ENCODE data around the gene PLEKHA5.
"Not testable (repeated sequence)": the region's sequence is repeated elsewhere in the genome, so short reads cannot be mapped to it uniquely, and the experiment has no call there.

PLEKHA5 gene

DNA sequence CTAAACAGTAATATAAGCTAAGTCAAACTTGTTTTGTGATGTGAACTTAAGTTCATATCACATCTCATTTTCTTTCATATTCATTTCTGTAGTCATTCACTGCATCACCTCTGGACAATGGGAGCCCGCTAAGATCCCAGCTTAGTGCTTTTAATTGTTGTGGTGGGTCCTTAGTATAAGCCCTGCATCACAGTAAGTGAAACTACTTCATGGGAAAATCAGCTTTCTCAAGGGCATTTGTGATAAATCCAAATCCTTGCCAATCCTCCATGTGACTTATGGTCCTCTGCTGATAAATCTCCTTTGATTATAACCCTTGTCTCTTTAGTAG lies 98.3 kb downstream of the PLEKHA5 start:
- in situ Hi-C loops (cut with MboI; ENCODE audit: low sequenced_read_pairs, unreplicated experiment), result no loop called here
- DNase-seq (ENCODE audit: low spot score), result no peak
- no peak for TF ChIP-seq CTCF (IDR thresholded peaks at IDR 0.05; ENCODE audit: borderline replicate concordance, control extremely low read depth, extremely low read depth, insufficient read depth, missing control alignments)

DNA sequence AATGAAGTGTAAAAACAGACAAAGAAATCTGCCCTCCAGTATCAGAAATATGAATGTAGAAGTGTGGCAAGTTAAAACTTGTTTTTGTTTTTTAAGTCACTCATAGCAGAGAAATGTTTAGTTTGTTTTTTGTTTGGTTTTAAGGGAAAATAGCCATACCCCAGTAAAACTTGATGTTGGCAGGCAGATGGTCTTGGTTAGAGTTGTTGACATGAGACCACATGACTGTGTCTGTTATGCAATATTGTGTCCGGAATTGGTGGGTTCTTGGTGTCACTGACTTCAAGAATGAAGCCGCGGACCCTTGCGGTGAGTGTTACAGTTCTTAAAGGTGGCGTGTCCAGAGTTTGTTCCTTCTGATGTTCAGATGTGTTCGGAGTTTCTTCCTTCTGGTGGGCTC lies 99.5 kb downstream of the PLEKHA5 start:
- in situ Hi-C loops (cut with MboI; ENCODE audit: low sequenced_read_pairs, unreplicated experiment); DNase-seq (ENCODE audit: low spot score): not testable (repeated sequence)

DNA sequence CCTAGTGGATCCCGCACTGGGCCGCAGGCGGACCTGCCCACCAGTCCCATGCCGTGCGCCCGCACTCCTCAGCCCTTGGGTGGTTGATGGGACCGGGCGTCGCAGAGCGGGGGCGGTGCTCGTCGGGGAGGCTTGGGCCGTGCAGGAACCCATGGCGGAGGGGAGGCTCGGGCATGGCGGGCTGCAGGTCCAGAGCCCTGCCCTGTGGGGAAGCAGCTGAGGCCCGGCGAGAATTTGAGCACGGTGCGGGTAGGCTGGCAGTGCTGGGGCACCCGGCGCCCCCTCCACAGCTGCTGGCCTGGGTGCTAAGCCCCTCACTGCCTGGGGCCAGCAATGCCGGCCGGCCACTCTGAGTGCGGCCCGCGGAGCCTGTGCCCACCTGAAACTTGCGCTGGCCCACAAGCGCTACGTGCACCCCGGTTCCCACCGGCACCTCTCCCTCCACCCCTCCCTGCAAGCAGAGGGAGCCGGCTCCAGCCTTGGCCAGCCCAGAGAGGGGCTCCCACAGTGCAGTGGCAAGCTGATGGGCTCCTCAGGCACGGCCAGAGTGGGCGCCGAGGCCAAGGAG lies 100.8 kb downstream of the PLEKHA5 start:
- no peak for TF ChIP-seq CTCF (IDR thresholded peaks at IDR 0.05; ENCODE audit: borderline replicate concordance, control extremely low read depth, extremely low read depth, insufficient read depth, missing control alignments)
- in situ Hi-C loops (cut with MboI; ENCODE audit: low sequenced_read_pairs, unreplicated experiment), result no loop called here
- no peak for DNase-seq (ENCODE audit: low spot score)

- TF ChIP-seq CTCF (IDR thresholded peaks at IDR 0.05; ENCODE audit: borderline replicate concordance, control extremely low read depth, extremely low read depth, insufficient read depth, missing control alignments), result no peak
- no peak for DNase-seq (ENCODE audit: low spot score)
- in situ Hi-C loops (cut with MboI; ENCODE audit: low sequenced_read_pairs, unreplicated experiment), result no loop called here
These were observed 101.4 kb downstream of the PLEKHA5 start for GRCh38 chr12:19230896-19231295.

DNA sequence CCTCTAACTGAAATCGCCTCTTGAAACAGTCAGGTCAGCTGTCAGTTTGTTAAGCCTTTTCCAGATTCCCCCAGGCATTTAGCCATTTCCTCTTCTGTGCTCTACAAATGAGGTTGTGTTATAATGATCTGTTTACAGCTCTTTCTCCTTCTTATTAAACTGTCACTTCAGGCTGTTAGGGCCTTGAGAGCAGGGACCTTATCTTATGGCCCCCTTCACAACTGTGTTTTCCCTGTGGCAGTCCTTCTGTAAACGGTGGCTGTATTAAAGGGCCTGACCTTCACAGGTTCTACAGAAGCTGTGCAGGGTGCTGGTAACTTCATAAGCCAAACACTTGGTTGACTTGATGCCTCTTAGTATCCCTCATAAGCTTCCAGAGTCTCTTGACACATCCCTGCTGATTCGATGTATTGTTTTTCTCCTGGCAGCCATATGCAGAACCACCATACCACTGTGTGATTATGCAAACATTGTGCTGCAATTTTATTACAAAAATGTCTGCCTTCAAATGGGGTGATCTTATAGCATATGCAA lies 104.7 kb downstream of the PLEKHA5 start:
- no peak for DNase-seq (ENCODE audit: low spot score)
- no peak for TF ChIP-seq CTCF (IDR thresholded peaks at IDR 0.05; ENCODE audit: borderline replicate concordance, control extremely low read depth, extremely low read depth, insufficient read depth, missing control alignments)
- in situ Hi-C loops (cut with MboI; ENCODE audit: low sequenced_read_pairs, unreplicated experiment), result no loop called here

DNA sequence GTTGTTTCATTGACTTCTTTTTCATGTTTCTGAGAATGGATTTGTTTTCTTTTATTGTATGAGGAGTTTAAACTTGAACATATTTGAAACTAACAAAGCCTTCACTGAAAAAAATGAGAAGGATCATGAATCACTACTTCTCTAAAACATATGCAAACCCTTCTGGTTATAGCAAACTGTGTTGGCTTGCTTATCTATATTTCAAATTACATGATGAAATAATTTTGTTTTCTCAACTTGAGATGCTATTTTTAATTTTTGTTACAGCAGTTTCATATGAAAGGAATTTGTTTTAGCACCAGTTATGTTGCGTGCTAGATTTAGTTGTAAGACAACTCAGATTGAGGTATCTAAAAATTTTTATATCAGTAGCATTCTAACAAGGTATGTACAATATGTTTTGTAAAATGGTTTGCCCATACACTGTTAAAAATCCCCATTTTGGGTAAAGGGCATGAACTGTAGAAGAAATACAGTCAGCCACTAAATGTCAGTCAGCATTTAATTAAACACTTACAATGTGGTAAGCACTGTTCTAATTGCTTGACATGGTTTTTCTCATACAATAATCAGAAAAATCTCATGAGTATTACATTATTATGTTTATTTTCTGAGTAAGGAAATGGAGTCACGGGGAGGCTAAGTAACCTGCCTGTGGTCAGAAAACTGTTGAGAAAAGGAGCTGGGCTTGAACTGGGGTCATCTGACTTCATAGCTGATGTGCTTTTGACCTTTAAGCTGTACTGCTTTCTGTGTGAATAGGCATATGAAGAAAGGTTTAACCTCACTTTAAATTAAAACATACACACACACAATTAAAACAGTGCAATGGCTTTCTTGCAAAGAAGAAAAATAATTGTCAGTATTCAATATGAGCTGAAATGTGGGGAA lies 105.7 kb downstream of the PLEKHA5 start:
- no peak for DNase-seq (ENCODE audit: low spot score)
- in situ Hi-C loops (cut with MboI; ENCODE audit: low sequenced_read_pairs, unreplicated experiment), result no loop called here
- TF ChIP-seq CTCF (IDR thresholded peaks at IDR 0.05; ENCODE audit: borderline replicate concordance, control extremely low read depth, extremely low read depth, insufficient read depth, missing control alignments), result no peak

DNA sequence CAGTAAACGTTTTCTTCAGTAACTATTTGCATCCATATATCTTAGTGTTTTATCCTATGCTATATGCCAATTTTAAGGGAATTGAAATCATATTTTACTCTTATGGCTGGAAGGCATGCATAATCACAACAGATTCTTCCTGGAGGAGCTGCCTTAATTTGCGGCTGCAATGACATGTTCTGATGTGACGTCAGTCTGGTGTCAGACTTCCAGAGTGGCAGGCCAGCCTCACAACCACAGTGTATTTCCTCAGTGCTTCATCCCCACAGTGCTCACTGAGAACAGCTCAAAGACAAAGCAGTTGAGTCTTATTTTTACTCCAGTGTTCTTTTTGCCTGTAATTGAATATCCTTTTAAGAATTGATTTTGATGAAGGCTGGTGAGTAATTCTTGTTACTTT lies 107.1 kb downstream of the PLEKHA5 start:
- no peak for TF ChIP-seq CTCF (IDR thresholded peaks at IDR 0.05; ENCODE audit: borderline replicate concordance, control extremely low read depth, extremely low read depth, insufficient read depth, missing control alignments)

More for the DNA sequence above, 107.1 kb downstream of the PLEKHA5 start:
- in situ Hi-C loops (cut with MboI; ENCODE audit: low sequenced_read_pairs, unreplicated experiment), result no loop called here
- no peak for DNase-seq (ENCODE audit: low spot score)
